HL-60/S4 treated with retinoic acid at 250 ng/mL for 4 days and 3 days (cell line): ENCODE results near the gene IFI27L1.

Source experiments
- in situ Hi-C: fragments of 300-500 bp; cut with MboI; formaldehyde crosslinking; loops from 2 replicates; pipeline ENCODE4 v1.7.0; 2022; ENCODE audit warnings: low sequenced_read_pairs

IFI27L1 gene, protein sequence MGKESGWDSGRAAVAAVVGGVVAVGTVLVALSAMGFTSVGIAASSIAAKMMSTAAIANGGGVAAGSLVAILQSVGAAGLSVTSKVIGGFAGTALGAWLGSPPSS

DNA sequence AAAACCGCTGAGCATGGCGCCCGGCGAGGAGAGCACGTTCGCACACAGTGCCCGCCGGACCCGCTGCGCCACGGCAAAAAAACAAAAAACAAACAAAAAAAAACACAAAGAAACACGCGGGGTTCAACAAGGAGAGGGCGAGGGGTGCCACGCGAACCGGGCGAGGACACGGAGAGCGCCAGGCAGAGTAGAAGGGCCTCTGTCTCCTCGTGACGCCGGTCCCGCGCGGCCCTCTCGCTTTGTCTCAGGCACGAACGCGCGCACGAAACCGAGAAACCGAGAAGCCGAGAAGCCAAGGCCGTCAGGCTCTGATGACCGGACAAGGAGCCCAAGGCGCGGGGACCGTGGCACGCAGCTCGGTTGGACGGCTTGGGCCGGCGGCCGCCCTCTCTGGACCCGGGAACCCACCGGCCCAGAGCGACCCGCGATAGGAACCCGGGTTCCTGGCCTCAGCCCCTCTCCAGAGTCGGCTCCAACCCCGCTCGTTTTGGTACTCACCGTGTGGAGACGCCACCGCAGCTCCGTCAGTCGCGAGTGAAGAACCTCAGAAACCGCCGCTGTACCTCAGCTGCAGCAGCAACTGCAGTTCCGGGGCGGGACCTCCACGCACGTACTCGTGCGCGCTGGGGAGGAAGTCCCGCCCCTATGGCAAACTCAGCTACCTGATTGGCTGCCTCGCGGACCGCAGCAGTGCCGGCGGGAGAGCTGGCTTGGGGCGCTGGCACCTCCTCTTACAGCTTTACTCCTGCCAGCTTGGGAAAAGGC, at the start of gene IFI27L1, which contains the start of gene DDX24:
TSS of gene IFI27L1 (plus strand) at position 690 of the 765 bp plus-strand sequence. CDS start 15,628 bp downstream, outside the sequence.
TSS of gene DDX24 (minus strand) at position 582 of the 765 bp plus-strand sequence. CDS start 1,460 bp downstream, outside the sequence.
- in situ Hi-C loops = no loop called here

DNA sequence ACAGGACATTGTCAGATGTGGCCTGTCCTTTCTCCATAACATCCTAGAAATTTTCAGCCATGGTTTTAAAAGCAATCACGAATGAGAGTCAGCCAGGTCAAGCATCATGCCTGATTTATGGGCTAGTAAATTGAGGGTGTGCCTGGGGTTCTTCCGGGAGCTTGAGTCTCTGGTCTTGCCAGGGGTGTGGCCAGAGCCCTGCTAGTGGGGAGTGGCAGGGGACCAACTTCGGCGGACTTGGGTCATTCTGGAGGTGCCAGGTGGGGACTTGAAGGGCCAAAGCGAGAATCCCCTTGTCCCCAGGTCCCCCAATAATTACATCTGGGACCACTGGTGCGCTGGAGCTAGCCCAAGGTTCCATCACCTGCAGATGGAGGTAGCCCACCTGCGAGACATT, 49.2 kb upstream of the IFI27L1 start:
- in situ Hi-C loops = no loop called here

DNA sequence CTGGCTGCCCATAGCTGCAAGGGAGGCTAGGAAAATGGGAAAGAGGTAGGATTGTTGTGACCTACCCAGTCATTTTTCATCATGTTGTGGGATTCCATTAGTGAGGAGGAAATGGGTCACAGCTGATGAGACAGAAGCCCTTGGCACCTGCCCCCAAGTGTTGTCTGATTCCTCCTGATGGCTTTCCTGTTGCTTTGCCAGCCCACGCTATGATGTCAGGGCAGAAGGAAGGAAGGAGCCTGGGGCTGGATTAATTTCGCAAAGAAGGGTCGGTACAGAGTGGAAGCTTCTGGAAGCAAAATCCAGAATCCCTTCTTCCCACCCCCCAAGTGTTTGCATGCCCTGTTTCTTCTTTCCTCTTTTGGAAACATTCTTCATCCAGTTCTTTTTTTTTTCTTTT, 46.2 kb upstream of the IFI27L1 start:
- in situ Hi-C loops = no loop called here

DNA sequence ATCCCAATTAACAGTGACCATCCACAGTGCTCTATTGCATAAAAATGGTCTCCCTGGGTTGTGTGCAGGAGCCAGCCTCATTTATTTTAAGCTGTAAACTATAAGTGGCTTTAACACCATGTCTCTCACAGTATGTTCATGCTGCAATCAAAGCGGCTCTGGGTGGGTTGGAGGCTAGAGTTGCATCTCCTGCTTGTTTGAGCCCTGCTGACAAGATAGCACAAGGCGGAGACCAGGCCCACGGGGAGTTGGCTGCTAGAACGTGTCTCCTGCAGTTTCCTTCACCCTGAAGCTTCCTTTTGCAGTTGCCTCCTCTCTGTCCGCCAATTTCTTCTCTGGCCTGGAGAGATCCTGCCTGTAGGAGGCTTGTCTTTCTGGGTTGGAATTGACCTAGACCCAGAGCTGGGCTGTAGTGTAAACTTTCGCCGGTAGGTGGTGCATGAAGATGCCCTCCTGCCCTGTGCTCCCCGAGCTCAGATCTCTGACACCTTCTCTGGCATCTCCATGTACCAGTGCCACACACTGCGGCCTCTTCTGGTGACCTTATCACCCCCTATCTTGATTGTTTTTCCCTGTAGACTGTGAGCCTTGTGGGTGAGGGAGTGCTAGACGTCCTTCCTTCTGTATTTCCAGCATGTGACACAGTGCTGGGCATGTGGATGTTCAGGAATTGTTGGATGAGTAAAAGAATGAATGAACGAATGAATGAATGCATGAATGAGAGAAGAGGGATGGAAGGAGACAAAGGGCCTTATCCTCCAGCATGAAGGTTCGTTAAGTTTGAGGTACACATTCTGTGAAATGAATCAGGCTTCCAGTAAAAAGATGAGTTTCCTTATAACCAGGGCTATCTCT, 44.6 kb upstream of the IFI27L1 start:
- in situ Hi-C loops = no loop called here

DNA sequence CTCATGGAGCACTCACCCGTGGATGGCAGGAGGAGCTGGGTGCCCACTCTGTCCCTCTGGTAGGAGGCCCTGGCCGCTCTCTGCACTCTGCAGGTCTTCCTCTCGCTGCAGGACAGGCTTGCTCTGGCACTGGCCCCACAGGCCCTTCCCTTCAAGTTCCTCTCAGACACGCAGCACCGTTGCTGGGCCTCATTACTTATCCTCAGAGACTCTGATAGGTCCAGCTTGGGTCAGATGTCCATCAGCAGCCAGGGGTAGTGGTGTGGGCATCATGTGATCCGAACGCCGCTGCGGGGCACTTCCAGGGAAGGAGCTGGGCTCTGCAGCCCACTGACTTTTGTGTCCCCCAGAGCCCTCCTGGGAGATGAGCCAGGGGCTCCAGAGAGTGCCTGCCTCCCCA, 43.2 kb upstream of the IFI27L1 start:
- in situ Hi-C loops = no loop called here

DNA sequence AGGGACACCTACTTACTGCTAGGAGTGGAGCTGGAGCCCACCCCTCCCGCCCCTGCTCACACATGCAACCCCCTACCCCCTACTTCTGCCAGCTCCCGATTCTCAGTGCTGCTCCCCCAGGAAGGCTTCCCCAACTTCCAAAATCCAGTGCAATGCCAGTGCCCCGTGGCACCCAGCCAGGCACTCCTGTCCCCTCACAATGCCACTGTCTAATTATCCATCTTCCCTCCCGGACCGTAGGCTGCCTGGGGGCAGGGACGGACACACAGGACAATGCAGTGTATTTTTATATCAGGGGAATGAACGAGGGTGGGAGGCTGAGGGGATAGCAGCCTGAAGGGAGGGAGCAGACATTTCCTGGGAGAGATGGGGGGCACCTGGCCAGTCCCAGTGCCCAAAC, 42.6 kb upstream of the IFI27L1 start:
- in situ Hi-C loops = no loop called here

DNA sequence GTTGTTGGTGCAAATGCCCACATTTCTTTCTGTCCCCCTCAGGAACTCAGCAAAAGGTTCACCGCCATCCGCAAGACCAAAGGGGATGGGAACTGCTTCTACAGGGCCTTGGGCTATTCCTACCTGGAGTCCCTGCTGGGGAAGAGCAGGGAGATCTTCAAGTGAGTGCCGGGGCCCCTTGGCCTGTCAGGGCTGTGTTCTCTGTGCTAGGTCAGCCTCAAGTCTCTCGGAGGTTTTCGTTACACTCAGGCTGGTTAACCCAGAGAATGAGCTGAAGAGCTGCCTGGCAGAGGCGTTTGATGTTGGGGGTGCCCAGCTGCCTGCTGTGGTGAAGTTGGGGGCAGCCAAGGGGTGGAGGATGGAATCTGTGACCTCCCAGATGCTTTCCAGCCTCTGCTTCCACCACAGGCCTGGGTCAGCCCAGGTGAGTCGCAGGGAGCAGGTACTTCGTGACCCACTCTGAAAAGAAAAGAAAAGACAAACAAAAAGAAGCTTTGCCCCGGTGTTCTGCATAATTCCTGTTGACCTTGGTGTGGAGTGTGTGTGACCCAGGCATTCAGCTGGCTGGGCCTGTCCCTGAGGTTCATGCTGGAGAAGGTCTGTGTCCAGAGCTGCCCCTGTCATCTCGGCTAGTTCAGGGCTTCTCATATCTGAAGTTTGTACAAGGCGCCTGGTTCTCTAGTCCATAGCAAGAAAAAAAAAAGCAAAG, 42.0 kb upstream of the IFI27L1 start:
- in situ Hi-C loops = no loop called here

DNA sequence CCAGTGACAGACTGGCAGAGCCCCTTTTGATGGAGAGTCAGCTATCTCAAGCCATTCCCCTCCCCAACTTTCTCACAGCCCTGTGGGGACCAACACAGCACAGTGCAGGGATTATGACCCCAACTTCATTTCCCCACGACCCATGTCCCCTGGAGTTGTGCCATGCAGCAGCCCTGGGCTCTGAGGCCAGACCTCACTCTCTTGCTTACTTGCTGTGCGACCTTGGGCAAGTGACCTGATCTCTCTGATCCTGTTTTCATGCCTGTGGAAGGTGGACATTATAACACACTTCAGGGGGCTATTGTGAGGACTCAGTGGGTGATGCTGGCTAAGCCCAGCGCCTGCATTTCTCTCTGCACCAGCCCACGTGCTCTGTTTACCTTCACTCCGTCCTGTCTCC, 40.9 kb upstream of the IFI27L1 start:
- in situ Hi-C loops = no loop called here

DNA sequence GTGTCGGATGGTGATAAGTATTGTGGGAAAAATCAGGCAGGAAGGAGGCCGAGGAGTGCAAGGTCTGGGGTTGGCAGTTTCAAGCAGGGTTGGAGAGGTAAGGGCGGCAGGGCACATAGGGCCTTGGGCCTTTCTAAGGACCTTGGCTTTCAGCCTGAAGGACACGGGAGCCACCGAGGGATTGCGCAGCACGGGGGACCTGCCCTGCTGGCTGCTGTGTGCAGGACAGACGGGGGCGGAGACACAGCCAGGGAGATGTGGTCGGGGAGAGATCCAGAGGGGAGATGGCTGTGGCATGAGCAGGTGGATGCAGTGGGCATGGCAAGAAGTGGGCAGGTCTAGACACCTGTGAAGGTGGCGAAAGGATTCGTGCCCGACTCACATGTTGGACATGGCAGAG, 40.3 kb upstream of the IFI27L1 start:
- in situ Hi-C loops = no loop called here

DNA sequence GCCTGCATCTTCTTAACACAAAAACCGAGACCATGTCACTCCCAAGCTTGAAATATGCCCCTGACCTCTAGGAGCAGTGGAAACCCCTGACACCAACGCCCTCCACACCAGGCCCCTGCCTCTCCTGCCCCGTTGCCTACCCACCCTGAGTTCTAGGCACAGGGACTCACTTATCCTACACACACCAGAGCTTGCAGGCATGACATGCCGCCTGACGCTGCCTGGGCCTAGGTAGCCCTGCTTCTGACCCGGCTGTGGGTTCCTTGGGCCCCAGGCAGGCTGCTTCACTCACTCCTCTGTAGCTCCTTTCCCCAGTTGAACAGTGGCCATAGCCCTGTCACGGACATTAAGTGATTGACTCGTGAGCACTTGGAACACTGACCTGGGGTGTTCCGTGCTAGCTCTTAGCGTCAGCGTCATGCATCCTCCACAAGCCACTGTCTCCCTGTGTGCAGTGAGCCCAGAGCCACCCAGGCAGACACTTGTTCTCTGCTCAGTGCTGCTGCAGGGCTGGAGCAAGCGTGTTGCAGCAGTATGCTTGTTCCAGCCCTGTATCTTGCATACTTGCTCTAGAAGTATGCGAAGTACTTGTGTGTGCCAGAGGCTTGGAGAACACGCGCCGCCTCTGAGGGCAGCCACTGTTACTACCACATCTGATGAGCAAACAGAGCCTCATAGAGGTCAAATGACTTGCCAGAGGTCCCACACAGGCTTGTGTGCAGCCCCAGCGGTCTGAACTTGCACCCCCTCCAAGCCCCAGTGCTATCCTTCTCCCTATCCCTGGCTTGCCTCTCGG, 39.4 kb upstream of the IFI27L1 start:
- in situ Hi-C loops = no loop called here

DNA sequence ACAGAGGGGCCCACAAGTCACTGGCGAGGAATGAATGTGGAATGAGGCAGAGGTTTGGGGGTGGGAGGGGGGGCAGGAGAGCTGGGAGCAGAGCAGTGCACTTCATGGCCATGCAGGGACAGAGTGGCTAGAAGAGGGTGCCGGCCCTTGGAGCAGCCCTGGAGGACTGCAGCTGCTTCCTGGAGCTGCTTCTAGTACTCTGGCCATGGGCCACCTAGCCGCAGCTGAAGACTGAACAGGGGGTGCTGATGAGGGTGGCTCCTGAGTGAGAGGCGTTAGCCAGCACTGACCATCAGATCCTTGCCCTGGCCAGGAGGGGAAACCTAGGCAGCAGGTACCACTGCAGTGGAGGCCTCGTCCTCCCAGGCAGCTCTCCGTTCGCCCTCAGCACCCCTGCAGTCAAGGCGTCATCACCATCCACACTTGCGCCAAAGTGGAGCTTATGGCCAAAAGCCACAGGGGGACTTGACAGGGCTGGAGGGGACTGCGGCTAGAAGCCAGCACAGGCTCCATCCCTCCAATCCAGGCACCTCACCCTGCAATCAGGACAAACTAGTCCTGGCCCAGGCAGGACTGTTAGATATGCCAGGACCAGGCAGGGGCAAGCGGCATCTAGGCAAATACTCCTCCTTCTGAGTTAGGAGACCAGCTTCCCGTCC, 38.5 kb upstream of the IFI27L1 start:
- in situ Hi-C loops = no loop called here

DNA sequence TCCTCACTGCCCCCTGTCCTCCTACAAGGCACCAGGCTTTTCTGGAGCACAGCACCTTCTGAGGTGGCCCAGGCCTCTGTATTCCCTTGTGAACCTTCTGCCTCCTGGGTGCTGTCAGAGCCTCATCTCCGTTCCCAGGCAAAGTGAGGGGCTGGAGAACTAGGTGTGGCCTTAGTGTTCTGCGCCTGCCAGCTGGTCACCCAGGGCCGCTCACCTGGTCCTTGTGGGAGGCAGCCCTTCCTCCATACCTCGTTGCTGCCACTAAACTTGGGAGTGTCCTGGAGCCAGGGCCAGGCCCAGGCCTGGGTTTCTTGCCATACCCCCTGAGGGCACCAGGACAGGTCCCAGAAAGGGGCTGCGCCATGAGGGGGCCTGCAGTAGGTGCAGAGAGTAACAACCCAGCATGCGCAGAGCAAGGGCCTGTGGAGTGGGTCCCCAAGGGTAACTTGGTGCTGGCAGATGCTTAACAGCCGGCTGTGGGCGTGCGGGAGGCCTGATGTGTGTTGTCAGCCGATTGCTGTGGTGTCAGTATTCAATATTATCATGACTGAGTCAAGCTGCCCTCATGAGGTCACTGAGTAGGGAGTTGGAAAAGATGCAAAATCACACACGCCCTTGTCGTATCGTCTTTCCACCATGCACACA, 37.9 kb upstream of the IFI27L1 start:
- in situ Hi-C loops = no loop called here

DNA sequence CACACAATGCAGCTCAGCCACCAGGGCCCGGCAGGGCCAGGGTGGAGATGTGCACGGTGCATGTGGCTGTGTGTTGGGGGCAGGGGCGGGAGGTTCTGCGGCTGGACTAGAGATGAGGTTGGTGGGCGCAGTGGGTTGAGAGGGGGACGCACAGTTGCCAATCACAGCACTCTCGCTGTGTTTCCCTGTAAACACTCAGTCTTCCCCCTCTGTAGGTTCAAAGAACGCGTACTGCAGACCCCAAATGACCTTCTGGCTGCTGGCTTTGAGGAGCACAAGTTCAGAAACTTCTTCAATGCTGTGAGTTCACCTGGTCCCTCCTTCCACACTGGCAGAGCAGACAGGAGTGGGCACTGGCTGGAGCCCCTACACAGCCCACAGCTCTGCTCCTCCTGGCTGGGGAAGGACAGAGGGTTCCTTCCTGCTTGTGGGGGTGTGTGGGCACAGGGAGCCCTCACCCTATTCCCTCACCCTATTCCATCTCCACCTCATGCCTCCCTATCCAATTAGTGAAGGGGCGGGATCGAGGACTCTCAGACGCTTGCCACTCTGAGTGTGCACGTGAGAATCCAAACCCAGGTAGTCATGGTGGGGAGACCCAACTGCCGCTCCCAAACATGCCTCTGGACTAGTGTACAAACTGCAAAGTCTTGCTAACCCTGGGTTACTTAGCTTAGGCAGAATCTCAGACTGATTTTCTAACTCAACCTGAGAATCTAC, 37.2 kb upstream of the IFI27L1 start:
- in situ Hi-C loops = no loop called here

DNA sequence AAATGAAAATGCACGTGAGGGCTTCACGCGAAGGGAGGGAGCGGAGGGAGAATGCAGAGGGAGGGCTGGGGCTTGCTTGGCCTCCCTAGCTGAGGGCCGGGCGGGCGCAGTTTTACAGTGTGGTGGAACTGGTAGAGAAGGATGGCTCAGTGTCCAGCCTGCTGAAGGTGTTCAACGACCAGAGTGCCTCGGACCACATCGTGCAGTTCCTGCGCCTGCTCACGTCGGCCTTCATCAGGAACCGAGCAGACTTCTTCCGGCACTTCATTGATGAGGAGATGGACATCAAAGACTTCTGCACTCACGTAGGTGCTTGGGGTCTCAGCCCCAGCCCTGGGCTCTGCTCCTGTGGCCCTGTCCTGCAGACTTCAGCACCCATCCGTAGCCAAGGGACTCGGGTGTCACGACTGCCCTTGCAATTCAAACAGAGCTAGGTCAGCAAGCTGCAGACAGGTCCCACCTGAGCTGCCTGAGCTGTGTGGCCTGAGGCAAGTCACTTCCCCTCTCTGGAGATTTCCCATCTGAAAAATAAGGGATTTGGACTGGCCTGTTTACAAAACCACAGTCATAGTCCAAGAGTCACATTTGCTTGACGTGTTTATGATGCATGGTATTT, 36.5 kb upstream of the IFI27L1 start:
- in situ Hi-C loops = no loop called here

DNA sequence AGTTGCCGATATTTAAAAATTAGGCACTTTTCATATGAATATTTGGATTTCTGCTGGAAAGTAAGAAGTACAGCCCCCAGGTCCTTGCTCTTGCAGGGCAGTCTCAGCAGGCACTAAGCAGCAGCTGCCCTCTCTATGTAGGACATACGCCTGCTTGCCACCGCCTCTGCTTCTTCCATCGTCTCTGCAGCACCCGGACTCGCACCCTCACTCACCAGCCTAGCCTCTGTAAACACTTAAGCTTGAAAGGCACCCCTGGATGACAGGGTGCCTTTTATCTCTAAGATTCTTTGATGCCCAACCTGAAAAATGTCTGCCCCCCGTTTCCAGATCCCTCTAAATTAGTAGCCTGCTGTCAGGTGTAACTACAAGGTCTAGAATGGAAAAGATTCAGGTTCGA, 36.0 kb upstream of the IFI27L1 start:
- in situ Hi-C loops = no loop called here

DNA sequence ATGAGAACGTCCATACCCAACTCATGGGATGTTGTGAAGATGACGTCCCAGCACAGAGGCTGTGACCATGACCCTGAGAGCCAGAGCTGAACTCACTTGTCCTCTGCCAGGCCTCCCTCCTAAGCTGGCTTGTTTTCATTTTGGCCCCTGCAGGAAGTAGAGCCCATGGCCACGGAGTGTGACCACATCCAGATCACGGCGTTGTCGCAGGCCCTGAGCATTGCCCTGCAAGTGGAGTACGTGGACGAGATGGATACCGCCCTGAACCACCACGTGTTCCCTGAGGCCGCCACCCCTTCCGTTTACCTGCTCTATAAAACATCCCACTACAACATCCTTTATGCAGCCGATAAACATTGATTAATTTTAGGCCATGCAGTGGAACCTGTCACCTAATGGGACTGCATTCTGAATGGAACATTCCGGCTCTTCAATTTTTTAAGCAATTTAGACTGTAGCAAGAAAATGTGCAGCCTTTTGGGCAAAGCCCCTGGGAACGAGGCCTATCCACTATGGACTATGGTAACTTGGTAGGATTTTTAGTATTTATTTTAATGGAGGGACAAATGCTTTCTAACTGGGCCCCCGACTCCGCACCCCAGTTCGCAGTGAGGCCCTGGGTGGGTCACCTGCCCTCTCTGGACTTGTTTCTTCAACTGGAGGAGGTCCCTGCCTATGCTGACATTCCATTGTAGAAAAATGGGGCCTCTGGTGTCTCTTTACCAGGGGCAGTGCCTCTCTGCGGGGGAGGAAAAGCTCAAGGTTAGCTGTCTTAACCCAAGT, 35.4 kb upstream of the IFI27L1 start:
- in situ Hi-C loops = no loop called here

DNA sequence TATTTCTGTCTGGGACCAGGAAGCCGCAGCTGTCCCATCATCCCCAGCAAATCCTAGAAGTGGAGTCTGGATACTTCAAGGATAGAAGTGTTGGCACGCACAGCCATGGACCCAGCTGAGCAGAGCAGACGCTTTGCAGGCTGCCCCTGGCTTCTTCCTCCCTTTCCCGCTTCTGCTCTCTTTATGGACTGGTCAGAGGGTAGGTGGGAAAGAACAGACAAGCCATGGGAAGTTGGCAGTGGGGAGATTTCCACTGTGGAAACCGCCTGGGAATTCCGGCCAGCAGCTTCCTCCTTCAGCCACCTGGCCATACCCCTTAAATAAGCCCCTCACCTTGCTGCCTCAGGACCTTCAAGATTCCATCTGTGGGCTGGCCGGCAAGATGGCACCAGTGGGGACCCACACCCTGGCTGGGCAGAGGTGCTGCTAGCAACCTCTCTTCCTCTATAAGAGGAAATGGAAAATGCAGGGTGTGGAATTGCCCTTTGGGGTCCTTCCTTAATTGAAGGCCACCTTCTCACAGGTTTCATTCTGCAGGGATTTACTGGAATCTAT, 34.3 kb upstream of the IFI27L1 start:
- in situ Hi-C loops = no loop called here
